A673 (cell line): ENCODE measurements around the gene ABCB6.

Experiments used
- CTCF ChIP-seq: fragments of 300-800, 200-600 bp; sonication (generic); conservative IDR thresholded peaks from 2 replicates; pipeline ENCODE4 v1.5.1; 2017; ENCODE audit warnings: low read depth, mild to moderate bottlenecking, antibody characterized with exemption, low read length, moderate library complexity, mixed read lengths
- EZH2 ChIP-seq: fragments of 200-600 bp; sonication (generic); IDR thresholded peaks from 2 replicates; pipeline ENCODE4 v1.6.1; 2017; ENCODE audit warnings: borderline replicate concordance, low read depth, mild to moderate bottlenecking, mixed read lengths, antibody characterized with exemption, low read length; ENCODE audit not compliant: poor library complexity, severe bottlenecking

- TF ChIP-seq CTCF (no peak), EZH2 (no peak)
Observed at GRCh38 chr2:219204425-219205164, 14.2 kb downstream of the ABCB6 start.
